Fibroblast of skin of left quadriceps (primary cell): ENCODE measurements around the gene TPSAB1.

Experiments used
- DNase-seq, 2 experiments: peaks; one replicate each; pipeline ENCODE4 v3.0.0-alpha.2; 2013; ENCODE audit warnings: low read depth in 2 of 2

The TPSAB1 gene

DNA sequence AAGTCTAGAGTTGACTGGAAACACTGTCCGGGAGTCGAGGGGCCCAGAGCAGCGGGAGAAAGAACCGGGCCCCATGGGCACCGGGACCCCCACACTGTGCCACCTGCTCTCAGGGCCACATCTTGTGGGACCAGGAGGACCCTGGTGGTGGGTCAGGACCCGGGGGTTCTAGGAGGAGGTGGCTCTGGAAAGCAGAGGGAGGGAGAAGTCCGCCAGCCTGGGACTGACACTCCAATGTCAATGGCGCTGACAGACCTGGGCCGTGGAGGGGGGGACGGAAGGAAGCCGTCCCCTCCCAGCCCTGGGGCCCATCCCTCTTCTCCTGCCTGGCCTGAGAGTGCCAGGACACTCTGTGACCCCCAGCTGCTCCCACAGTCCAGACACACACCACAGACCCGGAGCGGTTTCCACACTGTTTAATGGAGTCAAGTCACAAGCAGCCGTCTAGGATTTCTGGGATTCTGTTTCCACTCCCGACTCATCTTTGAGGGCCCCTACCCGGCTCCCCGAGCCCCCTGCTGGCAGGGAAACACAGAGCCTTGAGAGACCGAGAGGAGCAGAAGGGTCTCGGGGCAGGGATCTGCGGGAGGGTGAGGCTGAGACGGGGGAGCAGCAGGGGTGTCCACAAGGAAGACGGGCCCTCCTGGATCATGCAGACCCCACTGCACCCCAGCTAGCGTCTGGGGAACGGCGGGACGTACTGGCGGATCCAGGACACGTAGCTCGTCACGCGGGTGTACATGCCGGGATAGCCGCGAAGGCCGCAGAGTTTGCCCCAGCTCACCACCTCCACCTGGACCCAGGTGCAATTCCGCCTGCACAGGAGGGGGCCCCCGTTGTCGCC, 45.4 kb downstream of the TPSAB1 start:
- no peak for DNase-seq

DNA sequence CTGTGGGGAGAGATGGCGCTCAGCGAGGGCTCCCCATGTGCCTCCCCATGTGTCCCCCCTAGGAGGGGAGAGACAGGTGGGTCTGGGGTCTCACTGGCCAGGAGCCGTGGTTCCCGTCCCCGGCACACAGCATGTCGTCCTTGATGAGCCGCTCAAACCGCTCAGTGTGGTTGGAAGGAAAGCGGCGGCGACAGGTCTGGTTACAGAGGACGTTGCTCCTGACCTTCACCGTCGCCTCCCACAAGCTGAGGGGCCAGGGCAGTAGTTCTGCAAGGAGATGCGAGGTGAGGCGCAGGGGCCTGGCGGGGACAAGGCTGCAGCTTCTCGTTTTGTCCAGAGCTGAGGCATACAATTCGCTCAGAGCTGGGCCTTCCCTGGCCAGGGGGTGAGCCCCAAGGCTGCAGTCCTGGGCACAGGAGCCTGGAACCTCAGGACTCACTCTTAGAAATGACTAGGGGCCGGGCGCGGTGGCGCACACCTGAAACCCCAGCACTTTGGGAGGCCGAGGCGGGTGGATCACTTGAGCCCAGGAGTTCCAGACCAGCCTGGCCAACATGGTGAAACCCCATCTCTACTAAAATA, 46.1 kb downstream of the TPSAB1 start:
- no peak for DNase-seq

DNA sequence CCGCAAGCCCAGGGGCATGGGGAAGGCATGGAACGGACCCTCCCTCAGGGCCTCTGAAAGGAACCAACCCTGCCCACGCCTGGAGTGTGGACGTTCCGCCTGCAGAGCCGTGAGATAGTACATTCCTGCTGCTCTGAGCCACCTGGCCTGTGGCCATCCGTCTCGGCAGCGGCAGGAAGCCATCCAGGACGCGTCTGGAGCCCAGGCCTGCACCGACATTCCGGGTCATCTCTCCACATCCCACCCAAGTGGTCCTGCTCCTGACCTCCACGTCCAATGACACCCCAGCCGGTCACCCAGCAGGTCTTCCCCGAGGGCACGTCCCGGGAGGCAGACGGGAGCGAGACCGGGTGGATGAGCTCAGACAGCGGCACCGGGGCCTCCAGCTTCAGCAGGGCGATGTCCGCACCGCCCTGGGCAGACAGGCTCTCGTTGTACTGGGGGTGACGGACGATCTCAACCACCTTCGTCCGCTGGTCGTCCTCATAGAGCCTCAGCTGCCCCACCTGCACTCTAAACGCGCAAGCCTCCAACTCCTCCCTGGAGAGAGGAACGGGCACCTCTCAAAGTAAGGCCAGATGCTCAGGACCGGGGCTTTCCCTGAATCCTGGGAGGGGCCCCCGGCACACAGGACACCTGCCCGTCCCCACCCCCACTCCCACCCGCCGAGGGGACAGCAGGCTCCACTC, 47.6 kb downstream of the TPSAB1 start:
- DNase-seq, result no peak

DNA sequence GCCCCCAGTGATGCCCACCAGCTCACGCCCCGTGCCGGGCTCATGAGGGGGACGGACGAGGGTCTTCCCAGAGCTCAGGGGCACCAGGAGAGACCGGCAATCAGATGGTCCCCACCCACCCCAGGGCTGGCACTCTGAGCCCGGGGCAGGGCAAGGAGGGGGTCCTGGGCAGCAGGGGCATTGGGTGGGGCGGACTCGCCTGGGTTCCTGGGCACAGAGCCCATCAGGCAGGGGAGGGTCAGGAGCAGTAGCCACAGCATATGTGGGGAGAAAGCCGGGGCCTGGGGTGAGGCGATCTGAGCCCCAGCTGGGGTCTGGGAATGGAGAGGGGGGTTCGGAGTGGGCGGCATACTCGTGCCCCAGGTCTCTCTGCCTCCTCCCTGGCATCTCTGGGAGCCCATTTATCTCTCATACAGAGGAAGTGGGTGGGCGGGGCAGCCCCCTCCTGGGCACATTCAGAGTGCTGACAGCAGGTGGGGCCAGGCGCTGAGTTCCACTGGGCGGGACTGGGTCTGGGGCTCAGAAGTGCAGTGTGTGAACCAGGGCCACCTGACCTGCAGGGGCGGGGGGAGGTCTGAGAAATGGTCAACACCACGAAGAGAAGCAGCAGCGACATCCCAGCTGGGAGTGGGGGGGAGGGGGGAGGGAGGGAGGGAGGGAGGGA, 48.4 kb downstream of the TPSAB1 start:
- no peak for DNase-seq

DNA sequence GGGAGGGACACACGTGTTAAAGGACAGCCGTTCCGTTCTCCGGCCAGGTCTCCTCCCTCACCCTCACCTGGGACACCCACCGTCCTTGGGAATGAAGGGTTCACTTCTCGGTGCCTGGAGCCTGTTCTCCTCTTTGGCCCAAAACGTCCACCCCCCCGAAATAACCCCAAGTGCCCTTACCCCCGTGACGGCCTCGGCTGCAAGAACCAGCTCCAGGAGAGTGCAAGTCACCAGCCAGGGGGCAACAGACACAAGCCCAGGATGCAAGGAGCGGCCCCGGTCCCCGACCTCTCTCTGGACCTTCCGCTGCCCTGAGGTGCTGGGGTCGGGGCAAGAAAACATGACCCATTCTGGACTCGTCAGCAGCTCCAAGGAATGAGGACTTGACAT, 49.0 kb downstream of the TPSAB1 start:
- no peak for DNase-seq

DNA sequence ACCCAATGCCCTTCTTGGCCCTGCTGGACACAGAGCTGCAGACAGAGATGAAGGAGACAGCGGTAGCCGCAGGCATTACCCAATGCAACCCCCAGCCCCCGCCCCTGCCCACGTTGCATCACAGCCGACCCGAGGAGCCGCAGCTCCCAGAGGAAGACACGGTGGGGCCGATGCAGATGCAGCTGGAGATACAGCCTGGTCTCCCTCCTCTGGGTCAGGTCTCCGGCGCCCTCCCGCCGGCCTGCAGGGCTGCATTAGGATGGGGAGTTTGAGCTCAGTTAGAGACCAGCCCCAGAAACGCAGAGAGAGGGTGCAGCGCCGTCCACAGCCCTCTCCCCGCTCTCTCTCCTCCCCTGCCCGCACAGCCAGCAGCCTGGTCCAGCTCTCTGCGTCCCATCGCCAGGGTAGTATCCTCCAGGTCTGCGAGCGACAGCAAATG, 49.6 kb downstream of the TPSAB1 start:
- DNase-seq, result no peak

DNA sequence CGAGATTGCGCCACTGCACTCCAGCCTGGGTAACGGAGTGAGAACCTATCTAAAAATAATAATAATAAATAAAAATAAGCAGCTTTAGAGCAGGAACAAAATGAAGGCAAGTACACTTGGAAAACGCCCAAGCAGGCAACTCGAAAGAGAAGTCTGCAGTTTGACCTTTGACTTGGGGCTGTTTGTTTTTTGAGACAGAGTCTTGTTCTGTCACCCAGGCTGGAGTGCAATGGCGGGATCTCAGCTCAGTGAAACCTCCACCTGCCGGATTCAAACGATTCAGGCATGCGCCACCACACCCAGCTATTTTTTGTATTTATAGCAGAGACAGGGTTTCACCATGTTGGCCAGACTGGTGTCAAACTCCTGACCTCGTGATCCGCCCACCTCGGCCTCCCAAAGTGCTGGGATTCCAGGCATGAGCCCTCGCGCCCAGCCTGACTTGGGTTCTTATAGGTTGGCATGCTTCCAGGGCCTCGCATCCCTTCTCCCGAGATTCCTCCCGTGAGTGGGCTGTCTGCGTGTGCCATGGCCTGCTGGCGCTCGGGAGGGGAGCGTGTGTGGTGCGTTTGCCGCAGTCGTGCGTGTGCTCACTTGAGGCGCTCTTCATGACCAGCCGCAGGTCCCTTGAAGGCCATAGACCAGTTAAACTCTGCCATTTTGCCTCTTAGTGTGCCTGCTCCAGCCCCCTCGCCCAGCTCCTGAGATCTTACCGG, 50.5 kb downstream of the TPSAB1 start:
- no peak for DNase-seq

DNA sequence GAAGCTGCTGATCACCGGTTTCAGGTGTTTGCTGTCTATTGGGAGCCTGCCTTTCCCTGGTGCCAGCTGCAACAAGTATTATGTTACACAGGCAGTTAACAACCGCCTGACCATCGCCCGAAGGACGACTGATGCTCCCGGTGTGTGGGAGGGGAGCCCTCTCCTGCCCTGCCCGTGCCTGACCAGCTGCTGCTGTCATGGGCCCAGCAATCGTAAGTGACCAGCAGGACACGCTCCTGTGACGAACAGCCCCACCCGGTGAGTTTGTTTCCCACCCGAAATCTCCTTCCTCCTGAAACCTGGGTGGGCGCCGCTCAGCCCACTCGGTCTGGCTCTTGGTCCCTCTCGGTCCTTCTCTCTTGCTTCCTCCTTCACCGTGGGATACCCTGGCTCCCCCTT, 51.1 kb downstream of the TPSAB1 start:
- no peak for DNase-seq
